Activated T-cell treated with anti-CD3 and anti-CD28 coated beads, Interleukin-2, amount 50 U/mL, for 4 hours (primary cell): ENCODE data around the gene EMC7. TPM values are rescaled to one million over a fixed set of nuclear protein-coding genes. Genes with fewer than 3 reads are reported as not detected.

ENCODE experiments used
- ATAC-seq, 2 donors: fragments of 200-7000 bp; cut with Tn5 transposase; one replicate each; pipeline ENCODE4 v1.10.0; 2021
- DNase-seq: peaks from one replicate; pipeline ENCODE4 v3.0.0-alpha.2; 2020
- H3K27me3 Mint-ChIP-seq: one replicate; pipeline ENCODE4 v1.8.0; 2021; ENCODE audit warnings: low read depth, mixed read lengths
- H3K36me3 Mint-ChIP-seq: one replicate; pipeline ENCODE4 v1.8.0; 2022; ENCODE audit warnings: mixed read lengths; ENCODE audit not compliant: insufficient read depth
- H3K4me1 Mint-ChIP-seq: one replicate; pipeline ENCODE4 v1.8.0; 2021; ENCODE audit warnings: low read depth, mixed read lengths
- H3K4me3 Mint-ChIP-seq: one replicate; pipeline ENCODE4 v1.8.0; 2021; ENCODE audit warnings: mild to moderate bottlenecking, moderate library complexity, mixed read lengths
- H3K9me3 Mint-ChIP-seq: one replicate; pipeline ENCODE4 v1.8.0; 2021; ENCODE audit warnings: mixed read lengths
- total RNA-seq, 3 donors: library from RNA; stranded (reverse); gene quantifications; one replicate each; pipeline ENCODE4 v1.2.1, GENCODE V29; 2021

EMC7 gene
- total RNA-seq, 3 donors from 2014 or later: 73.4 to 77.6 (median 75.0) TPM

DNA sequence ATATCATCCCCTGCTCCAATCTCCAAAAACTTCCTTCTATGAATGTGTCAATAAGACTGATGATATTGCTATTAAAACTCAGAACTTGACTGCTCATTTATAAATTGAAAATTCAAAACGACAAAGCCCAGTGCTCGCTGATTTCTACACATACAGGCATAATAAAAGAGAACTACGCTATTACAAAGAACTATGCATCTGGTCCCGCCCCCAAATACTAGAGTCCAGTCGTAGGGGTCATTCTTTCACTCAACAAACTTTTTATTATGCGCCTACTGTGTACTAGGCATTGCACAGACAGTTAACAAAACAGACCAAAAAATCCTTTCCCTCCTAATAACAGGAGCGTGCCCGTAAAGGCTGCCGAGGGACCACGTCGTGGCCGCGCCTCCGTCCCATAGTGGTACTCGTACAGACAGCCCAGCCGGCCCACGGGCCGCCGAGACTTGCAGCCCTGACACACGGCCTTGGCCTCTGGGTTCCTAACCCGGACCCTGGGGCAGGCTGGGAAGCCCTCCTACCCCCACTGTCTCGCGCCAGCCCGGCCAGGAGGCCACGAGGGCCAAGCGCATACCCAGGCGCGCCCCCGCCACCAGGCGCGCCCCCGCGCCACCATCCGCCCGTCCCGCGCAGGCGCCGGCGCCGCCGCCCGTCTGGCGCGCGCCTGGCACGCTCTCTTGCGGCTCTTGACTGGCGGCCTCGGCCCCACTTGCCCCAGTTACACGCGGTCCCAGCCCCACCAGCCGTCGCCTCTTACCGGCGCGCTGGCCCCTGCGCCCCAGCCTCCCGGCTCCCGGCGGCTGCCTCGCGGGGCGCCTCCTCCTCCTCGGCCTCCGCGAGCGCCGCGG, 63.4 kb downstream of the EMC7 start:
- H3K27me3 Mint-ChIP-seq: no peaks in the 10 kb centered on the region
- ATAC-seq (peak; percentile 76 to 79), DNase-seq (peak; percentile 74)
- peak overlapping the region; percentile 91 for H3K4me3 Mint-ChIP-seq
- H3K4me1 Mint-ChIP-seq: peaks cover 19% of the 10 kb centered on the region
- no peaks in the 10 kb centered on the region for H3K36me3 Mint-ChIP-seq
- no peaks in the 10 kb centered on the region for H3K9me3 Mint-ChIP-seq

Other genes starting within 250 kb of the EMC7 start
- under 1 TPM in 1 of 3 donors, not detected in 2; 0.05 TPM for gene CHRM5, start 133.4 kb downstream of the EMC7 start, total RNA-seq
- 10 to 100 TPM; 14.7 to 17.9 (median 17.2) TPM for gene AVEN, start 62.7 kb downstream of the EMC7 start, total RNA-seq
- gene PGBD4, start 221 bp upstream of the EMC7 start, total RNA-seq: 1 to 10 TPM; 1.8 to 2.4 (median 2.2) TPM
- gene KATNBL1, start 108.2 kb upstream of the EMC7 start, total RNA-seq: 10 to 100 TPM; 30.8 to 35.1 (median 34.0) TPM
- gene EMC4, start 123.2 kb upstream of the EMC7 start, total RNA-seq: 100 to 1,000 TPM; 144 to 148 (median 146) TPM
- gene SLC12A6, start 235.9 kb upstream of the EMC7 start, total RNA-seq: 10 to 100 TPM; 15.3 to 23.5 (median 22.8) TPM
- gene NOP10, start 241.3 kb upstream of the EMC7 start, total RNA-seq: 100 to 1,000 TPM; 295 to 327 (median 327) TPM
- gene NUTM1, start 241.5 kb upstream of the EMC7 start, total RNA-seq: not detected